Endothelial cell of umbilical vein (primary cell): ENCODE results near the gene NKD1. TPM values are rescaled to one million over a fixed set of nuclear protein-coding genes. Genes with fewer than 3 reads are reported as not detected.
"Not testable (repeated sequence)": the region's sequence is repeated elsewhere in the genome, so short reads cannot be mapped to it uniquely, and the experiment has no call there.

Experiments used
- BruUV-seq: library from RNA; stranded (reverse); fragments of 400-500 nt; replicated peaks from 2 replicates; lab custom pipeline; 2021; lab: Mats Ljungman, UMichigan
- CTCF ChIA-PET: fragments of 300-600, 350-600 bp; sonication (Branson Sonifier 250); formaldehyde crosslinking; loops from one replicate; lab custom pipeline; 2021; ENCODE audit warnings: antibody characterized with exemption, inconsistent platforms; lab: Charles Lee
- POLR2A ChIA-PET: fragments of 300-600, 350-600 bp; sonication (Branson Sonifier 250); formaldehyde crosslinking; loops from one replicate; lab custom pipeline; 2021; ENCODE audit warnings: antibody characterized with exemption, inconsistent platforms; lab: Charles Lee
- DNase-seq: peaks from one replicate; pipeline ENCODE4 v3.0.0-alpha.2; 2011; ENCODE audit warnings: low read depth, low spot score
- FAIRE-seq: peaks from 2 replicates; lab custom pipeline; 2011; peaks lifted over from hg19 to GRCh38; lab: Jason Lieb, UNC
- H2AFZ ChIP-seq: 2 replicates; pipeline ENCODE4 v1.6.0; 2012; ENCODE audit warnings: low read depth, low read length, control low read depth, inconsistent platforms
- H3K27ac ChIP-seq: 2 replicates; pipeline ENCODE4 v1.5.1; 2011; ENCODE audit warnings: low read depth, mild to moderate bottlenecking, control low read depth, low read length, moderate library complexity; ENCODE audit not compliant: insufficient read depth
- H3K27me3 ChIP-seq, 2 experiments: 2 replicates each; pipeline versions ENCODE4 v1.6.0 to v1.6.1; 2011; ENCODE audit warnings: low read length in 2 of 2, mixed read lengths in 1 of 2; ENCODE audit not compliant: control insufficient read depth in 2 of 2, insufficient read depth in 2 of 2
- H3K36me3 ChIP-seq, 2 experiments: 2 replicates in 1 of 2; 3 replicates in 1 of 2; pipeline ENCODE4 v1.5.1; 2011; ENCODE audit warnings: low read length in 2 of 2, mild to moderate bottlenecking in 1 of 2, moderate library complexity in 1 of 2; ENCODE audit not compliant: control insufficient read depth in 2 of 2, insufficient read depth in 2 of 2; ENCODE audit errors: extremely low read depth in 1 of 2
- H3K4me1 ChIP-seq: 3 replicates; pipeline ENCODE4 v1.5.1; 2011; ENCODE audit warnings: mild to moderate bottlenecking, low read length; ENCODE audit not compliant: control insufficient read depth, insufficient read depth; ENCODE audit errors: extremely low read depth
- H3K4me2 ChIP-seq: 2 replicates; pipeline ENCODE4 v1.6.1; 2011; ENCODE audit warnings: low read length, control low read depth, mixed read lengths; ENCODE audit not compliant: insufficient read depth
- H3K4me3 ChIP-seq, 3 experiments: fragments of 200-600 bp in 1 of 3; sonication (generic), shearing (Covaris generic) in 1 of 3; replicated peaks in 1 of 3; 2 replicates each; pipeline ENCODE4 v1.5.1; 2011 to 2016; ENCODE audit warnings: control low read depth in 3 of 3, low read length in 3 of 3, mild to moderate bottlenecking in 2 of 3, inconsistent platforms in 1 of 3, low read depth in 1 of 3, moderate library complexity in 1 of 3; ENCODE audit not compliant: insufficient read depth in 1 of 3
- H3K79me2 ChIP-seq: 2 replicates; pipeline ENCODE4 v1.6.0; 2012; ENCODE audit warnings: low read length, inconsistent platforms; ENCODE audit not compliant: control insufficient read depth, insufficient read depth
- H3K9ac ChIP-seq: replicated peaks from 2 replicates; pipeline ENCODE3; 2011; ENCODE audit warnings: low read length, control low read depth; ENCODE audit not compliant: insufficient read depth; ENCODE audit errors: extremely low read depth
- H3K9me1 ChIP-seq: replicated peaks from 3 replicates; pipeline ENCODE4 v1.6.0; 2011; ENCODE audit warnings: mild to moderate bottlenecking, low read length; ENCODE audit not compliant: control insufficient read depth, insufficient read depth; ENCODE audit errors: extremely low read depth
- H3K9me3 ChIP-seq: replicated peaks from 2 replicates; pipeline ENCODE4 v1.5.1; 2012; ENCODE audit warnings: low read length, inconsistent platforms; ENCODE audit not compliant: control insufficient read depth, insufficient read depth
- H4K20me1 ChIP-seq: replicated peaks from 2 replicates; pipeline ENCODE3; 2011; ENCODE audit warnings: mild to moderate bottlenecking, low read length; ENCODE audit not compliant: control insufficient read depth, insufficient read depth; ENCODE audit errors: extremely low read depth
- EZH2 ChIP-seq: IDR thresholded peaks from 2 replicates; pipeline ENCODE4 v1.6.1; 2012; ENCODE audit warnings: borderline replicate concordance, low read depth, mild to moderate bottlenecking, moderate library complexity, low read length, inconsistent platforms; ENCODE audit not compliant: severe bottlenecking
- FOS ChIP-seq: IDR thresholded peaks from 2 replicates; pipeline ENCODE4 v1.6.1; 2011; ENCODE audit warnings: mild to moderate bottlenecking, low read length, moderate library complexity, borderline replicate concordance; ENCODE audit not compliant: insufficient read depth
- GATA2 ChIP-seq: IDR thresholded peaks from 2 replicates; pipeline ENCODE4 v1.7.0; 2011; ENCODE audit warnings: low read depth, mild to moderate bottlenecking, moderate library complexity, mixed read lengths, low read length; ENCODE audit not compliant: insufficient read length, insufficient read depth
- JUN ChIP-seq: IDR thresholded peaks from 2 replicates; pipeline ENCODE4 v1.6.1; 2011; ENCODE audit warnings: borderline replicate concordance, low read depth; ENCODE audit not compliant: insufficient read length, insufficient read depth
- MYC ChIP-seq: IDR thresholded peaks from one replicate; pipeline ENCODE4 v1.6.1; 2011; ENCODE audit warnings: mild to moderate bottlenecking, low read depth, low read length
- POLR2A ChIP-seq: IDR thresholded peaks from 2 replicates; pipeline ENCODE4 v1.6.1; 2012; ENCODE audit warnings: low read depth, mild to moderate bottlenecking, control low read depth, low read length
- POLR2AphosphoS5 ChIP-seq: IDR thresholded peaks from 2 replicates; pipeline ENCODE4 v1.6.1; 2012; ENCODE audit warnings: low read depth, mild to moderate bottlenecking, control low read depth, low read length, moderate library complexity; ENCODE audit not compliant: insufficient read depth
- dilution Hi-C: fragments of 300-500 bp; cut with MboI; formaldehyde crosslinking; loops from one replicate; pipeline ENCODE4 v1.15.0; 2019; ENCODE audit warnings: low sequenced_read_pairs; ENCODE audit not compliant: extremely low pct_ligation_motif_present
- intact Hi-C: fragments of 100-400 bp; cut with micrococcal nuclease; formaldehyde crosslinking; loops from one replicate; pipeline ENCODE4 v1.10.0; 2022
- polyA plus RNA-seq, 4 experiments: library from polyadenylated mRNA; depleted of rRNA in 3 of 4; stranded (reverse) in 3 of 4; unstranded in 1 of 4; fragments of >200 nt; gene quantifications; 2 replicates each; pipeline versions ENCODE4 v1.2.1 to v1.2.3, GENCODE V29; 2011 to 2012; ENCODE audit warnings: missing spikeins in 1 of 4
- total RNA-seq: library from RNA; stranded (reverse); gene quantifications from 2 replicates; pipeline ENCODE4 v1.2.3, GENCODE V29; 2021
- TF ChIP-seq, protein P1 (sequence below), 2 donors: IDR thresholded peaks; 1 replicate in 1 of 2; 2 replicates in 1 of 2; pipeline ENCODE4 v1.5.1; 2011; ENCODE audit warnings: low read length in 2 of 2, mild to moderate bottlenecking in 2 of 2, moderate library complexity in 2 of 2, control low read depth in 1 of 2, inconsistent platforms in 1 of 2, low read depth in 1 of 2; ENCODE audit not compliant: insufficient read depth in 1 of 2; ENCODE audit errors: extremely low read depth in 1 of 2
- TF ChIP-seq, protein P2 (sequence below): IDR thresholded peaks from 2 replicates; pipeline ENCODE4 v1.6.1; 2011; ENCODE audit not compliant: insufficient read depth, insufficient read length

The NKD1 gene
- total and polyA plus RNA-seq, 2 donors (not counting 3 experiments of a cell fraction or from before 2014, with no cell fraction given): not detected

DNA sequence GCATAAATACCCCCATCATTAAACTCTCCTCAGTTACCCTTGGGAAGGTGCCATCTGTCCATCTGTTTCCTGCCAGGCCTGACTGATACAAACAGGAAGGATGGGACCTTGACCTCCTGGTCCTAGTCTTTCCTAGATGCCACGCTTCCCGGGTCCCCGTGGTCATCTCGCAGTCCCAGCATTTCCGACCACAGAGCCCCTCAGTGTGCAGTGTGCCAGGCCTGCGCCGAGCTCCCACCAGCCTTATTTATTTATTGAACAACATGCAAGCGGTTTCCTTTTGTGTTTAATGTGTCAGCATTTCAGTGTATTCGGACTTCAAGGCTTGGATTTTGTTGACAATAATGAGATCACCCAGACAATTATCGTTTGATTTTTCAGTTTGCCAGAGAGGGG lies 45.6 kb upstream of the NKD1 start:
- H3K27me3 ChIP-seq: no peaks in the 10 kb centered on the region
- no peaks in the 10 kb centered on the region for H3K79me2 ChIP-seq
- CTCF ChIA-PET: interaction anchor here (0.6 kb wide), 1 partner anchor 15 kb away, joined by 3 read pairs; no protein-coding TSS in a partner anchor
- H4K20me1 ChIP-seq: no peaks in the 10 kb centered on the region
- no peak overlapping the region for H2AFZ ChIP-seq
- dilution Hi-C loops: no loop called here
- POLR2A ChIA-PET: no interaction called here
- TF ChIP-seq GATA2 (no peak), MYC (no peak), EZH2 (no peak), JUN (no peak), POLR2A (no peak), FOS (no peak), POLR2AphosphoS5 (no peak)
- TF ChIP-seq, protein P1, sequence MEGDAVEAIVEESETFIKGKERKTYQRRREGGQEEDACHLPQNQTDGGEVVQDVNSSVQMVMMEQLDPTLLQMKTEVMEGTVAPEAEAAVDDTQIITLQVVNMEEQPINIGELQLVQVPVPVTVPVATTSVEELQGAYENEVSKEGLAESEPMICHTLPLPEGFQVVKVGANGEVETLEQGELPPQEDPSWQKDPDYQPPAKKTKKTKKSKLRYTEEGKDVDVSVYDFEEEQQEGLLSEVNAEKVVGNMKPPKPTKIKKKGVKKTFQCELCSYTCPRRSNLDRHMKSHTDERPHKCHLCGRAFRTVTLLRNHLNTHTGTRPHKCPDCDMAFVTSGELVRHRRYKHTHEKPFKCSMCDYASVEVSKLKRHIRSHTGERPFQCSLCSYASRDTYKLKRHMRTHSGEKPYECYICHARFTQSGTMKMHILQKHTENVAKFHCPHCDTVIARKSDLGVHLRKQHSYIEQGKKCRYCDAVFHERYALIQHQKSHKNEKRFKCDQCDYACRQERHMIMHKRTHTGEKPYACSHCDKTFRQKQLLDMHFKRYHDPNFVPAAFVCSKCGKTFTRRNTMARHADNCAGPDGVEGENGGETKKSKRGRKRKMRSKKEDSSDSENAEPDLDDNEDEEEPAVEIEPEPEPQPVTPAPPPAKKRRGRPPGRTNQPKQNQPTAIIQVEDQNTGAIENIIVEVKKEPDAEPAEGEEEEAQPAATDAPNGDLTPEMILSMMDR (IDR thresholded peaks at IDR 0.05; ENCODE audit: extremely low read depth in 1 of 2, insufficient read depth in 1 of 2, low read depth in 1 of 2, low read length in 2 of 2): no peak
- TF ChIP-seq, protein P2, sequence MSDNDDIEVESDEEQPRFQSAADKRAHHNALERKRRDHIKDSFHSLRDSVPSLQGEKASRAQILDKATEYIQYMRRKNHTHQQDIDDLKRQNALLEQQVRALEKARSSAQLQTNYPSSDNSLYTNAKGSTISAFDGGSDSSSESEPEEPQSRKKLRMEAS: no peak
- no peaks in the 10 kb centered on the region for H3K9me3 ChIP-seq
- H3K4me2 ChIP-seq: no peak overlapping the region
- no peak overlapping the region for H3K27ac ChIP-seq
- H3K4me1 ChIP-seq: no peaks in the 10 kb centered on the region
- no peak overlapping the region for H3K4me3 ChIP-seq
- FAIRE-seq (no peak), DNase-seq (no peak)
- BruUV-seq: no TSS peak
- no peaks in the 10 kb centered on the region for H3K9me1 ChIP-seq
- intact Hi-C loops: no loop called here
- no peak overlapping the region for H3K9ac ChIP-seq
- no peaks in the 10 kb centered on the region for H3K36me3 ChIP-seq

DNA sequence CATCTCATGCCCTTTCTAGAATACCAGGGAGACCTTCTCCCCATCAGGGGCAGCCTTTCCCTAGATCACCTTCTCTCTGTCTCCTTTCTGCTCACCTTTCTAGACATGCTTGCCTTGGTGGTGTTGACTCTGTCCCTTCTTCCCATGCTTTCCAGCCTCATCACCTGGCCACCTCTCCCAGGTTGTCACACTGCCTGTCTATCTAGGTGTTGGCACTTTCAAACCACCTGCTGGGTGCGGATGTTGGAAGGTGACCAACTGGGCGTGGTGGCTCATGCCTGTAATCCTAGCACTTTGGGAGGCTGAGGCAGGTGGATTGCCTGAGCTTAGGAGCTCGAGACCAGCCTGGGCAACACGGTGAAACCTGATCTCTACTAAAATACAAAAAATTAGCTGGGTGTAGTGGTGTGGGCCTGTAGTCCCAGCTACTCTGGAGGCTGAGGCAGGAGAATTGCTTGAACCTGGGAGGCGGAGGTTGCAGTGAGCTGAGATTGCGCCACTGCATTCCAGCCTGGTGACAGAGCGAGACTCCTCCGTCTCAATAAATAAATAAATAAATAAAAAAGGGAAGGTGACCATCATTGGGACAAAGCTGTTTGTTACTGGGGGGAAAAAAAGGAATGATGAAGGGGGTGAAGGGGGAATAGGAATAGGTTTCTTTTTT lies 44.2 kb upstream of the NKD1 start:
- intact Hi-C loops, H3K4me3 ChIP-seq, H3K79me2 ChIP-seq, H3K9ac ChIP-seq, FAIRE-seq, H3K4me1 ChIP-seq, dilution Hi-C loops, DNase-seq, BruUV-seq, H2AFZ ChIP-seq, H3K9me3 ChIP-seq, H3K4me2 ChIP-seq, H3K27ac ChIP-seq, H3K27me3 ChIP-seq, H3K9me1 ChIP-seq, POLR2A ChIA-PET, H3K36me3 ChIP-seq, H4K20me1 ChIP-seq: not testable (repeated sequence)
- CTCF ChIA-PET: interaction anchor here (0.6 to 1.4 kb wide), 2 partner anchors 479 to 1406 kb away, joined by 3 to 4 read pairs; partner anchors contain the start of gene CNEP1R1
